Neural progenitor cell (in vitro differentiated cells): Measurements from ENCODE around the gene COPS9.

Experiments
- CTCF ChIP-seq: fragments of 200-600 bp; sonication (generic); IDR thresholded peaks from 2 replicates; pipeline ENCODE4 v1.5.1; 2017; ENCODE audit warnings: antibody characterized with exemption, mild to moderate bottlenecking
- EZH2 ChIP-seq: fragments of 200-600 bp; sonication (generic); IDR thresholded peaks from 2 replicates; pipeline ENCODE4 v1.6.1; 2017; ENCODE audit warnings: antibody characterized with exemption, mild to moderate bottlenecking, moderate library complexity

GRCh38 chr2:240151477-240152031, 15.4 kb upstream of the COPS9 start:
- TF ChIP-seq CTCF (no peak), EZH2 (no peak)
